Central memory CD8-positive, alpha-beta T cell (primary cell): ENCODE measurements around the gene CFAP251.
A peak's percentile ranks its signal among the peaks of the same experiment; 100 is the strongest.

ENCODE experiments used
- ATAC-seq: fragments of 150-1000 bp; cut with Tn5 transposase; replicated peaks from 2 replicates; pipeline ENCODE4 v1.10.0; 2022; ENCODE audit warnings: mild to moderate bottlenecking, moderate FRiP score, moderate number of reproducible peaks; ENCODE audit not compliant: poor library complexity, severe bottlenecking; ENCODE audit errors: extremely low read depth
- DNase-seq, 2 donors: peaks; one replicate each; pipeline ENCODE4 v3.0.0; 2021; ENCODE audit warnings: low spot score in 2 of 2
- H3K27ac Mint-ChIP-seq: one replicate; pipeline ENCODE4 v1.8.0; 2022; ENCODE audit warnings: low read depth, mild to moderate bottlenecking, moderate library complexity, mixed read lengths
- H3K27me3 Mint-ChIP-seq: one replicate; pipeline ENCODE4 v1.8.0; 2022; ENCODE audit warnings: mixed read lengths
- H3K36me3 Mint-ChIP-seq: one replicate; pipeline ENCODE4 v1.8.0; 2022; ENCODE audit warnings: mild to moderate bottlenecking, moderate library complexity, mixed read lengths; ENCODE audit not compliant: insufficient read depth
- H3K4me1 Mint-ChIP-seq: one replicate; pipeline ENCODE4 v1.8.0; 2022; ENCODE audit warnings: mixed read lengths
- H3K4me3 Mint-ChIP-seq: one replicate; pipeline ENCODE4 v1.8.0; 2022; ENCODE audit warnings: mild to moderate bottlenecking, moderate library complexity, mixed read lengths
- H3K9me3 Mint-ChIP-seq: one replicate; pipeline ENCODE4 v1.8.0; 2022; ENCODE audit warnings: mixed read lengths

CFAP251 gene

GRCh38 chr12:121960541-121960940 is 42.1 kb downstream of the CFAP251 start:
- H3K9me3 Mint-ChIP-seq = no peaks in the 10 kb centered on the region
- no peak overlapping the region for H3K4me3 Mint-ChIP-seq
- H3K27ac Mint-ChIP-seq = no peak overlapping the region
- H3K27me3 Mint-ChIP-seq = no peaks in the 10 kb centered on the region
- DNase-seq (no peak), ATAC-seq (no peak)
- no peaks in the 10 kb centered on the region for H3K4me1 Mint-ChIP-seq
- no peaks in the 10 kb centered on the region for H3K36me3 Mint-ChIP-seq

- Mint-ChIP-seq H3K27me3 (no peaks in the 10 kb centered on the region), H3K4me1 (no peaks in the 10 kb centered on the region), H3K9me3 (no peaks in the 10 kb centered on the region), H3K36me3 (no peaks in the 10 kb centered on the region), H3K27ac (no peak overlapping the region), H3K4me3 (no peak overlapping the region)
- no peak for DNase-seq
- no peak for ATAC-seq
Observed at GRCh38 chr12:121961195-121961879, 42.9 kb downstream of the CFAP251 start.

GRCh38 chr12:121963341-121964018 is 45.1 kb downstream of the CFAP251 start:
- no peaks in the 10 kb centered on the region for H3K36me3 Mint-ChIP-seq
- no peaks in the 10 kb centered on the region for H3K9me3 Mint-ChIP-seq
- no peaks in the 10 kb centered on the region for H3K4me1 Mint-ChIP-seq
- H3K27me3 Mint-ChIP-seq = no peaks in the 10 kb centered on the region
- no peak overlapping the region for H3K27ac Mint-ChIP-seq
- ATAC-seq = no peak
- no peak for DNase-seq
- H3K4me3 Mint-ChIP-seq = no peak overlapping the region

- Mint-ChIP-seq H3K4me3 (no peak overlapping the region), H3K36me3 (no peaks in the 10 kb centered on the region), H3K27me3 (no peaks in the 10 kb centered on the region), H3K4me1 (no peaks in the 10 kb centered on the region), H3K9me3 (no peaks in the 10 kb centered on the region), H3K27ac (peak overlapping the region; percentile 62)
- DNase-seq = no peak
- ATAC-seq = no peak
Observed at GRCh38 chr12:121964813-121965643, 46.6 kb downstream of the CFAP251 start.

GRCh38 chr12:121966959-121967358 is 48.6 kb downstream of the CFAP251 start:
- no peaks in the 10 kb centered on the region for H3K4me1 Mint-ChIP-seq
- H3K27ac Mint-ChIP-seq = no peak overlapping the region
- no peak for ATAC-seq
- no peaks in the 10 kb centered on the region for H3K36me3 Mint-ChIP-seq
- DNase-seq = no peak
- H3K9me3 Mint-ChIP-seq = peaks cover 2% of the 10 kb centered on the region
- no peak overlapping the region for H3K4me3 Mint-ChIP-seq
- H3K27me3 Mint-ChIP-seq = no peaks in the 10 kb centered on the region

GRCh38 chr12:121968876-121969275 is 50.5 kb downstream of the CFAP251 start:
- DNase-seq = no peak
- no peak overlapping the region for H3K4me3 Mint-ChIP-seq
- H3K36me3 Mint-ChIP-seq = no peaks in the 10 kb centered on the region
- H3K9me3 Mint-ChIP-seq = peaks cover 6% of the 10 kb centered on the region
- ATAC-seq = no peak
- no peaks in the 10 kb centered on the region for H3K4me1 Mint-ChIP-seq
- no peak overlapping the region for H3K27ac Mint-ChIP-seq
- H3K27me3 Mint-ChIP-seq = no peaks in the 10 kb centered on the region

- DNase-seq = no peak
- H3K36me3 Mint-ChIP-seq = no peaks in the 10 kb centered on the region
Observed at GRCh38 chr12:121969726-121970125, 51.3 kb downstream of the CFAP251 start.

GRCh38 chr12:121970581-121971300 is 52.3 kb downstream of the CFAP251 start:
- no peak for DNase-seq
- H3K27ac Mint-ChIP-seq = no peak overlapping the region
- peaks cover 6% of the 10 kb centered on the region for H3K9me3 Mint-ChIP-seq

More at GRCh38 chr12:121969726-121970125, 51.3 kb downstream of the CFAP251 start:
- no peak for ATAC-seq
- Mint-ChIP-seq H3K27me3 (no peaks in the 10 kb centered on the region), H3K4me3 (no peak overlapping the region), H3K4me1 (no peaks in the 10 kb centered on the region), H3K27ac (no peak overlapping the region), H3K9me3 (peaks cover 6% of the 10 kb centered on the region)

GRCh38 chr12:121974026-121974985 is 55.9 kb downstream of the CFAP251 start:
- H3K36me3 Mint-ChIP-seq = no peaks in the 10 kb centered on the region
- H3K27ac Mint-ChIP-seq = no peak overlapping the region
- no peaks in the 10 kb centered on the region for H3K4me1 Mint-ChIP-seq
- H3K9me3 Mint-ChIP-seq = peaks cover 6% of the 10 kb centered on the region
- ATAC-seq = no peak
- no peak for DNase-seq
- H3K27me3 Mint-ChIP-seq = peaks cover 14% of the 10 kb centered on the region
- no peak overlapping the region for H3K4me3 Mint-ChIP-seq

More at GRCh38 chr12:121970581-121971300, 52.3 kb downstream of the CFAP251 start:
- Mint-ChIP-seq H3K36me3 (no peaks in the 10 kb centered on the region), H3K4me3 (no peak overlapping the region), H3K4me1 (no peaks in the 10 kb centered on the region), H3K27me3 (peaks cover 9% of the 10 kb centered on the region)
- no peak for ATAC-seq

- H3K36me3 Mint-ChIP-seq = no peaks in the 10 kb centered on the region
- H3K9me3 Mint-ChIP-seq = peaks cover 6% of the 10 kb centered on the region
- H3K27ac Mint-ChIP-seq = no peak overlapping the region
- H3K4me1 Mint-ChIP-seq = no peaks in the 10 kb centered on the region
- H3K4me3 Mint-ChIP-seq = no peak overlapping the region
- DNase-seq (no peak), ATAC-seq (no peak)
- peaks cover 14% of the 10 kb centered on the region for H3K27me3 Mint-ChIP-seq
Observed at GRCh38 chr12:121975021-121975420, 56.6 kb downstream of the CFAP251 start.

GRCh38 chr12:121976950-121977349 is 58.6 kb downstream of the CFAP251 start:
- H3K4me3 Mint-ChIP-seq = no peak overlapping the region
- peaks cover 3% of the 10 kb centered on the region for H3K9me3 Mint-ChIP-seq
- no peaks in the 10 kb centered on the region for H3K36me3 Mint-ChIP-seq
- DNase-seq (no peak), ATAC-seq (no peak)
- H3K4me1 Mint-ChIP-seq = no peaks in the 10 kb centered on the region
- peaks cover 14% of the 10 kb centered on the region for H3K27me3 Mint-ChIP-seq
- H3K27ac Mint-ChIP-seq = no peak overlapping the region
